H1 (cell line): ENCODE data around the gene DDN. TPM values are rescaled to one million over a fixed set of nuclear protein-coding genes. Genes with fewer than 3 reads are reported as not detected.

Source experiments
- CTCF ChIA-PET: fragments of 300-600 bp; sonication (Branson Sonifier 250); formaldehyde crosslinking; loops from one replicate; lab custom pipeline; 2021; ENCODE audit not compliant: partially characterized antibody; lab: Charles Lee
- POLR2A ChIA-PET: fragments of 300-600 bp; sonication (Branson Sonifier 250); formaldehyde crosslinking; loops from one replicate; lab custom pipeline; 2021; ENCODE audit warnings: inconsistent platforms; ENCODE audit not compliant: partially characterized antibody; lab: Charles Lee
- DNase-seq, 2 experiments: peaks; one replicate each; pipeline versions ENCODE4 v3.0.0 to v3.0.0-alpha.2; 2010 to 2022; ENCODE audit warnings: low spot score in 2 of 2, low read depth in 1 of 2, mixed read lengths in 1 of 2
- FAIRE-seq: peaks from 2 replicates; lab custom pipeline; 2011; peaks lifted over from hg19 to GRCh38; lab: Jason Lieb, UNC
- H2AFZ ChIP-seq: 2 replicates; pipeline ENCODE4 v1.8.1; 2012; ENCODE audit warnings: low read length, inconsistent platforms
- H2AK5ac ChIP-seq: 2 replicates; pipeline ENCODE4 v1.6.1; 2013; ENCODE audit warnings: low read depth, low read length
- H2BK120ac ChIP-seq: replicated peaks from 2 replicates; pipeline ENCODE3; 2013; ENCODE audit warnings: low read depth, low read length, inconsistent platforms
- H2BK12ac ChIP-seq: 2 replicates; pipeline ENCODE4 v1.6.1; 2013; ENCODE audit warnings: low read depth, low read length
- H2BK15ac ChIP-seq: 2 replicates; pipeline ENCODE4 v1.6.1; 2013; ENCODE audit warnings: low read length
- H2BK20ac ChIP-seq: 2 replicates; pipeline ENCODE4 v1.6.1; 2013; ENCODE audit warnings: low read length
- H2BK5ac ChIP-seq: 2 replicates; pipeline ENCODE4 v1.6.1; 2013; ENCODE audit warnings: low read depth, low read length
- H3K14ac ChIP-seq: 2 replicates; pipeline ENCODE4 v1.6.1; 2013; ENCODE audit warnings: inconsistent platforms; ENCODE audit not compliant: insufficient read length
- H3K18ac ChIP-seq: 2 replicates; pipeline ENCODE4 v1.6.1; 2013; ENCODE audit warnings: low read length; ENCODE audit errors: extremely low read depth
- H3K23ac ChIP-seq: 2 replicates; pipeline ENCODE4 v1.6.1; 2013; ENCODE audit warnings: inconsistent platforms; ENCODE audit not compliant: insufficient read length
- H3K23me2 ChIP-seq: 2 replicates; pipeline ENCODE4 v1.6.1; 2013; ENCODE audit warnings: low read depth, low read length
- H3K27ac ChIP-seq: 2 replicates; pipeline ENCODE4 v1.6.1; 2011; ENCODE audit warnings: low read depth, low read length, inconsistent platforms
- H3K27me3 ChIP-seq, 4 experiments: replicated peaks in 1 of 4; 1 replicate in 1 of 4; 2 replicates in 3 of 4; pipeline versions ENCODE4 v1.6.1 to v1.8.1; 2011 to 2013; ENCODE audit warnings: low read length in 3 of 4, mild to moderate bottlenecking in 3 of 4, inconsistent platforms in 2 of 4, mixed read lengths in 2 of 4, moderate library complexity in 1 of 4; ENCODE audit not compliant: control insufficient read depth in 3 of 4, insufficient read depth in 3 of 4; ENCODE audit errors: extremely low read depth in 1 of 4
- H3K36me3 ChIP-seq, 4 experiments: 2 replicates each; pipeline versions ENCODE4 v1.6.1 to v1.8.1; 2011 to 2013; ENCODE audit warnings: mild to moderate bottlenecking in 4 of 4, low read length in 3 of 4, moderate library complexity in 2 of 4, control low read depth in 1 of 4, inconsistent platforms in 1 of 4; ENCODE audit not compliant: insufficient read depth in 4 of 4, control insufficient read depth in 2 of 4
- H3K4ac ChIP-seq: replicated peaks from 2 replicates; pipeline ENCODE3; 2013; ENCODE audit warnings: low read length, low read depth, mixed read lengths, inconsistent platforms; ENCODE audit not compliant: insufficient read length
- H3K4me1 ChIP-seq, 4 experiments: replicated peaks in 1 of 4; 1 replicate in 1 of 4; 2 replicates in 3 of 4; pipeline versions ENCODE4 v1.6.1 to v1.8.1; 2011 to 2013; ENCODE audit warnings: low read length in 3 of 4, inconsistent platforms in 2 of 4, mixed read lengths in 1 of 4; ENCODE audit not compliant: insufficient read depth in 4 of 4, control insufficient read depth in 3 of 4
- H3K4me2 ChIP-seq, 2 experiments: 2 replicates each; pipeline versions ENCODE4 v1.6.1 to v1.8.1; 2011 to 2013; ENCODE audit warnings: low read depth in 2 of 2, low read length in 2 of 2, control low read depth in 1 of 2, inconsistent platforms in 1 of 2, mild to moderate bottlenecking in 1 of 2; ENCODE audit not compliant: insufficient read depth in 1 of 2
- H3K4me3 ChIP-seq, 4 experiments: fragments of 200-600, 300-600 bp in 1 of 4; sonication (generic), shearing (Covaris generic), sonication (Bioruptor Twin) in 1 of 4; 2 replicates each; pipeline versions ENCODE4 v1.5.1 to v1.8.1; 2011 to 2016; ENCODE audit warnings: low read length in 4 of 4, low read depth in 3 of 4, control low read depth in 2 of 4, inconsistent platforms in 2 of 4, mild to moderate bottlenecking in 2 of 4, mixed read lengths in 1 of 4, moderate library complexity in 1 of 4; ENCODE audit not compliant: insufficient read depth in 2 of 4; ENCODE audit errors: extremely low read depth in 1 of 4
- H3K56ac ChIP-seq: replicated peaks from 2 replicates; pipeline ENCODE3; 2013; ENCODE audit warnings: low read depth, mild to moderate bottlenecking, mixed read lengths, low read length, inconsistent platforms; ENCODE audit not compliant: insufficient read length
- H3K79me1 ChIP-seq: 2 replicates; pipeline ENCODE4 v1.6.1; 2013; ENCODE audit warnings: low read depth, low read length, control low read depth
- H3K79me2 ChIP-seq, 2 experiments: 2 replicates each; pipeline versions ENCODE4 v1.6.1 to v1.8.1; 2012 to 2013; ENCODE audit warnings: low read length in 2 of 2, mild to moderate bottlenecking in 2 of 2, inconsistent platforms in 1 of 2; ENCODE audit not compliant: insufficient read depth in 2 of 2, control insufficient read depth in 1 of 2
- H3K9ac ChIP-seq, 4 experiments: replicated peaks in 1 of 4; 1 replicate in 1 of 4; 2 replicates in 3 of 4; pipeline versions ENCODE4 v1.6.1 to v1.8.1; 2011 to 2013; ENCODE audit warnings: low read depth in 3 of 4, low read length in 3 of 4, control low read depth in 2 of 4, mild to moderate bottlenecking in 2 of 4, moderate library complexity in 2 of 4, inconsistent platforms in 1 of 4; ENCODE audit errors: extremely low read depth in 1 of 4
- H3K9me3 ChIP-seq, 2 experiments: 2 replicates each; pipeline versions ENCODE4 v1.6.1 to v1.8.1; 2012 to 2013; ENCODE audit warnings: mild to moderate bottlenecking in 2 of 2, moderate library complexity in 2 of 2, control low read depth in 1 of 2, inconsistent platforms in 1 of 2, low read depth in 1 of 2, low read length in 1 of 2, mixed read lengths in 1 of 2; ENCODE audit not compliant: insufficient read depth in 2 of 2
- H4K20me1 ChIP-seq, 2 experiments: replicated peaks in 1 of 2; 2 replicates each; pipeline versions ENCODE3 to v1.8.1; 2011 to 2013; ENCODE audit warnings: inconsistent platforms in 2 of 2, low read length in 2 of 2, mild to moderate bottlenecking in 1 of 2; ENCODE audit not compliant: insufficient read depth in 2 of 2, control insufficient read depth in 1 of 2
- H4K5ac ChIP-seq: 2 replicates; pipeline ENCODE4 v1.6.1; 2013; ENCODE audit warnings: low read length, low read depth, mixed read lengths, inconsistent platforms; ENCODE audit not compliant: insufficient read length
- H4K8ac ChIP-seq: 2 replicates; pipeline ENCODE4 v1.8.0; 2013; ENCODE audit warnings: mild to moderate bottlenecking, moderate library complexity, low read length, inconsistent platforms; ENCODE audit not compliant: insufficient read depth; ENCODE audit errors: extremely low read depth
- H4K91ac ChIP-seq: replicated peaks from 2 replicates; pipeline ENCODE3; 2013; ENCODE audit warnings: low read length, mixed read lengths, inconsistent platforms; ENCODE audit not compliant: insufficient read length
- CHD2 ChIP-seq: IDR thresholded peaks from 2 replicates; pipeline ENCODE4 v1.6.1; 2012; ENCODE audit warnings: low read length, improper control_type of control experiment
- GTF2F1 ChIP-seq: IDR thresholded peaks from 2 replicates; pipeline ENCODE4 v1.6.1; 2012; ENCODE audit warnings: low read depth, low read length, improper control_type of control experiment, borderline replicate concordance
- PHF8 ChIP-seq: fragments of 200-600 bp; sonication (generic); conservative IDR thresholded peaks from 2 replicates; pipeline ENCODE4 v1.7.1; 2012; ENCODE audit warnings: low read depth, mild to moderate bottlenecking, inconsistent platforms, low read length, moderate library complexity
- POLR2A ChIP-seq, 2 experiments: IDR thresholded peaks; 1 replicate in 1 of 2; 2 replicates in 1 of 2; pipeline ENCODE4 v1.6.1; 2011; ENCODE audit warnings: low read depth in 2 of 2, low read length in 2 of 2, mild to moderate bottlenecking in 2 of 2; ENCODE audit errors: control extremely low read depth in 1 of 2
- POLR2AphosphoS5 ChIP-seq: IDR thresholded peaks from 2 replicates; pipeline ENCODE4 v1.6.1; 2011; ENCODE audit warnings: low read depth, low read length
- SIRT6 ChIP-seq: IDR thresholded peaks from one replicate; pipeline ENCODE4 v1.7.1; 2012; ENCODE audit warnings: low read length, inconsistent platforms
- TCF12 ChIP-seq: IDR thresholded peaks from 2 replicates; pipeline ENCODE4 v1.6.1; 2011; ENCODE audit warnings: low read depth, mild to moderate bottlenecking, low read length
- TEAD4 ChIP-seq: IDR thresholded peaks from 2 replicates; pipeline ENCODE4 v1.6.1; 2012; ENCODE audit warnings: low read depth, low read length, inconsistent platforms, mixed read lengths
- WGBS, 2 experiments: shearing (Covaris generic) in 1 of 2; methylation state at CpG; one replicate each; pipeline versions ENCODE4 v1.1.6 to v1.1.7; 2013 to 2015; ENCODE audit warnings: low lambda C conversion rate in 2 of 2, mixed read lengths in 2 of 2, inconsistent platforms in 1 of 2, low coverage in 1 of 2, missing lambda C conversion rate in 1 of 2; ENCODE audit not compliant: insufficient replicate concordance in 2 of 2, insufficient coverage in 1 of 2, insufficient read length in 1 of 2; ENCODE audit errors: extremely low coverage in 1 of 2, missing lambda C conversion rate in 1 of 2; 5-methylcytosine and 5-hydroxymethylcytosine counted together
- polyA plus RNA-seq, 7 experiments: library from polyadenylated mRNA; depleted of rRNA in 3 of 7; stranded (reverse) in 5 of 7; unstranded in 2 of 7; fragments of >200 nt in 5 of 7; fragments of 200-250 nt in 2 of 7; gene quantifications; 1 replicate in 5 of 7; 2 replicates in 1 of 7; 4 replicates in 1 of 7; pipeline versions ENCODE4 v1.2.1 to v1.2.3, GENCODE V29; 2011 to 2013; ENCODE audit warnings: missing spikeins in 2 of 7, mixed read lengths in 2 of 7
- total RNA-seq: library from RNA; stranded (reverse); fragmentation: NEBNext Ultra II Directional; extraction: Animal tissue kit (Norgen Biotek cat#: 25700); gene quantifications from 2 replicates; pipeline ENCODE4 v1.2.1, GENCODE V29; 2021
- TF ChIP-seq, protein P1 (sequence below): IDR thresholded peaks from 2 replicates; pipeline ENCODE4 v1.6.1; 2012; ENCODE audit warnings: low read length, inconsistent platforms

Gene DDN
- total and polyA plus RNA-seq, 2 of the 8 experiments (the other 6 are each of a cell fraction or from before 2014, with no cell fraction given): 0.14 to 0.30 TPM

GRCh38 chr12:49041881-49042484, 42.8 kb upstream of the DDN start:
- FAIRE-seq: no peak

More at GRCh38 chr12:49041881-49042484, 42.8 kb upstream of the DDN start:
- 97% methylated on average over 16 of the region's 18 CpGs; no CpG with 5 or more reads in 1 of the 2 experiments for WGBS, 2 experiments
- Histone ChIP-seq H3K9ac (no peak overlapping the region), H3K27ac (no peak overlapping the region), H2BK120ac (no peak overlapping the region), H3K14ac (no peak overlapping the region), H3K4me2 (no peak overlapping the region), H3K56ac (no peak overlapping the region), H3K36me3 (peaks cover 61 to 93% (median 87%) of the 10 kb centered on the region in 4 experiments), H2BK15ac (no peak overlapping the region), H4K20me1 (peaks cover 20 to 36% of the 10 kb centered on the region in 2 experiments), H3K79me1 (no peaks in the 10 kb centered on the region; the same call in none of the 2 replicates), H3K4me1 (no peaks in the 10 kb centered on the region), H3K23me2 (no peaks in the 10 kb centered on the region), H3K23ac (no peak overlapping the region), H3K79me2 (no peaks in the 10 kb centered on the region), H3K18ac (no peak overlapping the region), H2BK12ac (no peak overlapping the region), H4K8ac (no peak overlapping the region), H3K4ac (no peak overlapping the region), H2AK5ac (no peak overlapping the region), H4K91ac (no peak overlapping the region), H2BK5ac (no peak overlapping the region), H2BK20ac (no peak overlapping the region), H3K4me3 (no peak overlapping the region), H4K5ac (no peak overlapping the region), H2AFZ (no peak overlapping the region), H3K9me3 (no peaks in the 10 kb centered on the region), H3K27me3 (no peaks in the 10 kb centered on the region)
- ChIA-PET POLR2A (interaction anchor here (21.2 kb wide), 1 partner anchor 12 kb away, joined by 339 read pairs; no protein-coding TSS in a partner anchor), CTCF (interaction anchor here (1.1 to 9.1 kb wide), 7 partner anchors 7 to 46 kb away, joined by 3 to 126 read pairs (median 5); no protein-coding TSS in a partner anchor)
- DNase-seq: no peak
- TF ChIP-seq TCF12: no peak
- no peak for TF ChIP-seq PHF8
- no peak for TF ChIP-seq POLR2AphosphoS5
- TF ChIP-seq GTF2F1: no peak
- no peak for TF ChIP-seq POLR2A (IDR thresholded peaks at IDR 0.05; ENCODE audit: control extremely low read depth in 1 of 2, low read depth in 2 of 2, low read length in 2 of 2)
- TF ChIP-seq SIRT6: no peak
- no peak for TF ChIP-seq TEAD4
- TF ChIP-seq, protein P1, sequence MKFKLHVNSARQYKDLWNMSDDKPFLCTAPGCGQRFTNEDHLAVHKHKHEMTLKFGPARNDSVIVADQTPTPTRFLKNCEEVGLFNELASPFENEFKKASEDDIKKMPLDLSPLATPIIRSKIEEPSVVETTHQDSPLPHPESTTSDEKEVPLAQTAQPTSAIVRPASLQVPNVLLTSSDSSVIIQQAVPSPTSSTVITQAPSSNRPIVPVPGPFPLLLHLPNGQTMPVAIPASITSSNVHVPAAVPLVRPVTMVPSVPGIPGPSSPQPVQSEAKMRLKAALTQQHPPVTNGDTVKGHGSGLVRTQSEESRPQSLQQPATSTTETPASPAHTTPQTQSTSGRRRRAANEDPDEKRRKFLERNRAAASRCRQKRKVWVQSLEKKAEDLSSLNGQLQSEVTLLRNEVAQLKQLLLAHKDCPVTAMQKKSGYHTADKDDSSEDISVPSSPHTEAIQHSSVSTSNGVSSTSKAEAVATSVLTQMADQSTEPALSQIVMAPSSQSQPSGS: no peak
- no peak for TF ChIP-seq CHD2
